GM18868 (cell line): ENCODE results near the gene NFATC3.
"Not testable (repeated sequence)": the region's sequence is repeated elsewhere in the genome, so short reads cannot be mapped to it uniquely, and the experiment has no call there.

Experiments used
- ATAC-seq: cut with Tn5 transposase; IDR thresholded peaks from one replicate; pipeline ENCODE4 v1.9.1; 2021; ENCODE audit warnings: mild to moderate bottlenecking, moderate library complexity; ENCODE audit not compliant: unreplicated experiment

The NFATC3 gene

GRCh38 chr16:68115851-68116250 lies 30.7 kb downstream of the NFATC3 start:
- no peak for ATAC-seq

- no peak for ATAC-seq
Measured at GRCh38 chr16:68116256-68116867, 31.2 kb downstream of the NFATC3 start.

GRCh38 chr16:68117884-68118283 lies 32.7 kb downstream of the NFATC3 start:
- ATAC-seq, result no peak

GRCh38 chr16:68118954-68119353 lies 33.8 kb downstream of the NFATC3 start:
- not testable (repeated sequence) for ATAC-seq

GRCh38 chr16:68120496-68120895 lies 35.3 kb downstream of the NFATC3 start:
- ATAC-seq, result not testable (repeated sequence)

- ATAC-seq, result no peak
Measured at GRCh38 chr16:68126395-68126794, 41.2 kb downstream of the NFATC3 start.

- no peak for ATAC-seq
Measured at GRCh38 chr16:68128577-68129305, 43.6 kb downstream of the NFATC3 start.

GRCh38 chr16:68130520-68130919 lies 45.4 kb downstream of the NFATC3 start:
- ATAC-seq, result no peak

GRCh38 chr16:68131813-68132706 lies 46.9 kb downstream of the NFATC3 start:
- ATAC-seq, result no peak

GRCh38 chr16:68133000-68133399 lies 47.8 kb downstream of the NFATC3 start:
- not testable (repeated sequence) for ATAC-seq

GRCh38 chr16:68134644-68135043 lies 49.5 kb downstream of the NFATC3 start:
- ATAC-seq, result no peak

- no peak for ATAC-seq
Measured at GRCh38 chr16:68136515-68136914, 51.3 kb downstream of the NFATC3 start.

- no peak for ATAC-seq
Measured at GRCh38 chr16:68144008-68144407, 58.8 kb downstream of the NFATC3 start.

GRCh38 chr16:68146585-68146984 lies 61.4 kb downstream of the NFATC3 start:
- ATAC-seq, result no peak

- no peak for ATAC-seq
Measured at GRCh38 chr16:68147444-68147843, 62.3 kb downstream of the NFATC3 start.

- no peak for ATAC-seq
Measured at GRCh38 chr16:68149596-68149995, 64.4 kb downstream of the NFATC3 start.

- no peak for ATAC-seq
Measured at GRCh38 chr16:68155425-68155824, 70.3 kb downstream of the NFATC3 start.

- ATAC-seq, result no peak
Measured at GRCh38 chr16:68162413-68162812, 77.2 kb downstream of the NFATC3 start.

GRCh38 chr16:68163275-68163674 lies 78.1 kb downstream of the NFATC3 start:
- ATAC-seq, result not testable (repeated sequence)

GRCh38 chr16:68166264-68166663 lies 81.1 kb downstream of the NFATC3 start:
- no peak for ATAC-seq

GRCh38 chr16:68179196-68179795 lies 94.1 kb downstream of the NFATC3 start:
- no peak for ATAC-seq
